HS-27A (cell line): ENCODE measurements around the gene BCORL1.

Experiments
- DNase-seq: peaks from one replicate; pipeline ENCODE4 v3.0.0-alpha.2; 2012; ENCODE audit warnings: low read depth, missing footprints

BCORL1 gene

DNA sequence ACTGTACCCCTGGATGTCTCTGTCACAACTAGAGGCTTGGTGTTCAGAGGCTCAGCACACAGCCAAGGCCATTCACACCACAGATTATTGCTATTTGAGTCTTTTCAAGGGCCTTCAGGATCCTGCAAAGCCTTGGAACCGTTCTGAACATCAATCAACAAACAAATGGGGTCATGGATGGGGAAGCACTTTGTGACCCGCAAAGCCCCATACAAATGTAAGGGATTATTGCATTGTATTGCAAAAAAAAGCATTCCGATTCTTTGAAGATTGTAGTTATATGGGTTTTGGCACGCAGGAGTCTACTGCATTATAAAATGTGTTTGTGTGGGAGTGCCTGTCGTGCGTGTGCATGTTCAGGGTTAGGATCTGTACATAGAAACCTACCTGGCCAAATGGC, 17.3 kb upstream of the BCORL1 start:
- DNase-seq, result no peak

DNA sequence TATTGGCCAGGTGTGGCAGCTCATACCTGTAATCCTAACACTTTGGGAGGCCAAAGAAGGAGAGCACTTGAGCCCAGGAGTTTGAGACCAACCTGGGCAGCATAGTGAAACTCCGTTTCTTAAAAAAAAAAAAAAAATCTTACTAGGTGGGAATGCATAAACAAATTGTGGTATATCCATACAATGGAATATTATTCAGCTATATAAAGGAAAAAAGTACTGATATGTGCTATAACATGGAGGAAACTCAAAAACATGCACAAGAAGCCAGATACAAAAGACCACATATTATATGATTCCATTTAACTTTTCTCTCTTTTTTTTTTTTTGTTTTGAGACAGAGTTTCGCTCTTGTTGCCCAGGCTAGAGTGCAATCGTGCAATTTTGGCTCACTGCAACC, 13.5 kb upstream of the BCORL1 start:
- DNase-seq, result no peak

DNA sequence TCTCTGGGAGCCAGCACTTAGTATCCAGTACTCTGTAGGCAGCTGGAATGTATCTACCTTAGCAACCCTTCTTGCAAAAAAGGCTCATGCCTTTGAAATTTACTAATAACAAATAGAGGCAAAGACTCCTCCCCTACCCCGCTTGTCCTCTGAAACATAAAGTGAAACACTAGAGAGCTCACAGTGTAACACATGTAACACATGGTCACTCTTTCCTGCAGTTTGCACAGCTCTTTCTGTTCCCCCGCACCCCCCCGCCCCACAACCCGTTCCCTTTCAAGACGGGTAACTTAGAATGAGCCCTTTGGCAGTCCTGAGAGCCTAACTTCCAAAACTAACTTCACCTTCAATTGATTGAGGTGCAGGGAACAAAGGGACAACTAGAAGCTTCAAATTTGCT, 6.0 kb upstream of the BCORL1 start:
- DNase-seq, result no peak

DNA sequence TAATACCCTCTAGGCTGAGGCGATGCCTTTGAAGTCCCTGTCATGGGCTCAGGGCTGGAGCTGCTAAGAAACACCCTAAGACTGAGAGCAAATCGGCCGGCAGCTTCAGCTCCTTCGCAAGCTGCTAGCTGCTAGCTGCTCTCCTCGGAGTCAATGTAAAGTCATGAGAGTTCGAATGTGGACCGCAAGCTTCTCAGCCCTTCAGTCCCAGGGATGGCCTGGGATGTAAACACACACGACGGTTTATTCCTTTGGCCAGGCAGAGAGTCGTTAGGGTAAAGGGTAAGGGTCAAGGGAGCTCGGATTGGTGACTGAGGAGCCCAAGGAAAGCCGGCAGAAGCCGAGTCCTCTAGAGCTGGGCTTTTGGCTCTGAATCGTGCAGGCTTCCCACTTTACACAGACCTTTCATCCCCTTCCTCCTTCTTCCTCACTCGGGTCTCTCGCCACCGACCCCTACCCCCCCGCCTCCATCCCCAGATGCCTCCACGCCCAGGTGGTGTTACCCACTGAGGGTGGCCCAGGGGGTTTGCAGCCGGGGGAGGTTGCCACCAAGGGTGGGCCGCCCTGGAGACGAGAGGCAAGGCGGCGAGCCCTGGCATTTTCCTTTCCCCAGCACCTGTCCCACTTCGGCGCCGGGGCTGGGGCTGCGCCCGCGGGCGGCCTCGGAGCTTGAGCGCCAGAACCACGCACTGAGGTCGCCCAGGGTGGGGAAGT, 3.1 kb upstream of the BCORL1 start:
- DNase-seq, result no peak

DNA sequence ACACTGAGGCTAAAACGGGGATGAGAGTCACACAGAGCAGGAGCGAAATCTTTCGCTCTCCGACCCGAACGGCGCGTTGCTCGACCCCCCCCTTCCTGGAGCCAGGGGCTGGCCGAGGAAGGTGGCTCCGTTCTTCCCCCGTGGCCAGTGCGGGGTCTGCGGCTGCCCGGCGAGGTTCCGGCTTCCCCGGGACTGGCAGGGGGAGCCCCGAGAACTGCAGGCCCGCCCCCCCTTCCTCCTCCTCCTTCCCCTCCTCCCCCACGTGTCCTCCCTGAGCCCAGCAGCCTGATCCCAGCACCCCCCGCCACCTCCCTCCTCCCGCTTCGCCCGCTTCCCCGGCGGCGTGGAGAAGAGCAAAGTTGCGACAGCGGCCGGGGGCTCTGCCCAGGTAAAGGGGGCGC, 2.4 kb upstream of the BCORL1 start:
- no peak for DNase-seq

DNA sequence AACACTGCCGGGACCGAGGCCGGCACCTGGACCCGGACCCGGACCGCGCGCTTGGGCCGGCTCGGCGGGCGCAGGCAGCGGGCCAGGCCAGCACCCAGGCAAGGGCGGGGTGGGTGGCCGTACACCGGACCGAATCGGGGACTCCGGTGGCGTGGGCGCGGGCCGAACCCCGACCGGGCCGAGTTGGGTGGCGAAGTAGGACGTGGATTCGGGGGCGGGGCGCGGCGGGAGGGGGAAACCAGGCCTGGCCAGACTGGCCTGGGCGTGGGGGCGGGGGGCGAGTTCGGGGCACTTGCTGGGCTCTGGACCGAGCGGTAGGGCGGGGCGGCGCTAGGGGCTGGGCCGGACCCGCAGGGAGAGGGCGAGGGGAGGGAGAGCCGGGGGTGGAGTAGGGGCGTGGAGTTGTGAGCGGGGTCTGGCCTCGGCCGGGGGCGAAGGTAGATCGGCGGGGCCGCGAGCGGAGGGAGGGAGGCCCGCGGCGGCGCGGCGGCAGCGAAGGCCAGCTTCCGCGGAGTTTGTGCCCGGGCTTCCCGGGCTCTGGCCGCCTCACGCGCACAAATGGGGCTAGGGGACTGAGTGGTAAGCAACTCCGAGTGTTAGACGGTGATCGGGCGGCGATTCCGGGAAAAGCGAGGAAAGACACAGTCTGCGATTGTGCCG, 1.8 kb upstream of the BCORL1 start:
- DNase-seq, result no peak

DNA sequence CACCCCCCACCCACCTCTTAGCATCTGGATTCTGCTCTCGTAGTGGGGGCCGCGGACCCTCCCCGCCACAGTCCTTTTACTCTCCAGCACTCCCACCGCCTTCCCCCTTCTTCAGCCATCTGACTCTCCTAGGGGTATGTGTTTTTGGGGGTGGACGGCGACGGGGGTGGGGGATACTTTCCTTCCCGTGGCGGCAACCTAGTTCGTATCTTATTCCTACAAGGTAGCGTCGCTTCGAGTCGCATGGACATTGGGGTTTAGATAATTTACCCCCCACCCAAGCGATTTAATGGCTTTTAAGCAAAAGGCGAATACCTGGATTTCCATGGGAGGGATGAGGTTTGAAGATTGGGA, 1.3 kb upstream of the BCORL1 start:
- no peak for DNase-seq

DNA sequence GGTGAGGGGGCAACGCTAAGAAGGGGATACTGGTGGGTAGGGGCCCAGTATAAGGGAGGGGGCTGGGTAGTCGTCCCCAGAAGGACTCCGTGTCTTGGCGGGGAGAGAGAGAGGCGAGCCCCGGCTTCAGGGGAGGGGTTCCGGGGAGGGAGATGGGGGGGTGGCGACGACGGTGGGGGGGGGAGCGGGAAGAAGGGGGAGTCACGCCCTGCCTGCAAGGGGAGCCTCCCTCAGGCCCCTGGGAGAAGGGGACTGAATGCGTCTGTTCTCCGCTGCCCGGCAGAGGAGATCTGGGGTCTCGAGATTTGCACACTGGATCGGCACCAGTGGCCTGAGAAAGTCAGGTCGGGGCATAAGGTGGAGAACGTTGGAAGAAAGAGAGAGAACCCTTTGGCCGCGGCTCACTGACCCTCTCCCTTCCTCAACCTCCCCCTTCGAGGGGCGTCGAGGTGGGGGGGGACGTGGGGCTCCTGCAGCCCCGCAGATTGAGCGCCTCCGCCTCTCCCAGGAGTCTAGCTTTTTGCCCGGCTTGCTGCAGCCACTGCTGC, 609 bp upstream of the BCORL1 start:
- DNase-seq, result no peak

DNA sequence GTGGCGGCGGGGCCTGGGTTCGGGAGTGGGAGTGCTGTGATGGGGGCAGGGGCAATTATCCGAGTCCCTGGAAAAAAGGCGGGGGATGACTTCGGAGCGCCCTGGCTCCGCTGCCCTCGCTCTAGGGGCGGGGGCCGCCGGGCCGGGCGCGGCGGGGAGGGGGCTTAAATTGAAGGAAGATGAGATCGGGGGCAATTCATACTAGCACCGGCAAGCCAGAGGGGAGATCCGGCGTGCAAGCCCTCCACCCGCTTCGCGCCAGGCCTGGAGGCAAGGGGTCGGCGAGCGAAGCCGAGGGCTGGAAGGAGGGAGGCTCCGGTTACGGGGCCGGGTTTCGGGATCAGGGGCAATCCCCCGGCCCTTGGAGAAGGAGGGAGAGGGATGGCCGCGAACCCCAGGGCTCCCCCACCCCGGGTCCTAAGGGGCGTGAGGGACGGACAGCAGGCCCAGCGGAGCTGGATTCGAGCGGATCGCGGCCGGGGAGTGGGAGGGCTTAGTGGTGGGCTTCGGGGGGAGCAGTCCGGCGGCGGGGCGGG, 1.2 kb downstream of the BCORL1 start:
- DNase-seq, result no peak

DNA sequence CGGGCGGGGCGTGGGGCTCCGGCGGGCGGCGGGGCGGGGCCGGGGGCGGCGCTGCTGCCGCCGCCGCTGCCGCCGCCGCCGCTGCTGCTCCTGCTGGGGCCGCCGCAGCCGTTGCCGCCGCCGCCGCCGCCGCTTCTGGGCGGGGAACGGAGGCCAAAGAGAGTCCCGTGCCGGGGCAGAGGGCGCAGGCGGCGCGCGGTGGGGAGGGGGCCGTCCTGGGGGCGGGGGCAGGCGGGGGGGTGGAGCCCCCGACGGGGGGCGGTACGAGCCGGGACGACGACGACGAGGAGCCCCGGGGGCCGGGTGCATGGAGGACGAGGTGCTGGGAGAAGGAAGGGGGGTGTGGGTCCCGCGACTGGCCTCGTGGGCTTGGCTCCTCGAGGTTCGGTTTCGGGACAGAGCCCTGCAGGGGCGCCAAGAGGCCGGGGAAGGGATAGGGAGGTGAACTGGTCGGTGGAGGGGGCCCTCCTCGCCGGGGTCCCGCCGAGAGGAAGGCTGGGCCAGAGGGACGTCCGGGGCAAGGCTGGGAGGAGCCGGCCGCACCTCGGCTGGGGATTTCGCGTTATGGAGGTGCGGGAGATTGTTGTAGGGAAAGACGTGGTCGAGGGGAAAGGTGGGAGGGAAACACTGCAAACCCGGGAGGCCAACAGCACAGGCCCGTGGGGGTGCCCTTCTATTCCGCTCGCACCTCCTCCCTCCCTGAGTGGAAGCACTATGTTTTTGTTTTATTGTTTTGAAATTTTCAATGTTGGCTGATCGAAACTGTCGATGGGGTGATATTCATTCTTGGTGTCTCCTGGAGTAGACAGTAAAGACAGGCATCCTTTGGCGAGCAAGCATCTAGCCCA, 1.9 kb downstream of the BCORL1 start:
- no peak for DNase-seq

DNA sequence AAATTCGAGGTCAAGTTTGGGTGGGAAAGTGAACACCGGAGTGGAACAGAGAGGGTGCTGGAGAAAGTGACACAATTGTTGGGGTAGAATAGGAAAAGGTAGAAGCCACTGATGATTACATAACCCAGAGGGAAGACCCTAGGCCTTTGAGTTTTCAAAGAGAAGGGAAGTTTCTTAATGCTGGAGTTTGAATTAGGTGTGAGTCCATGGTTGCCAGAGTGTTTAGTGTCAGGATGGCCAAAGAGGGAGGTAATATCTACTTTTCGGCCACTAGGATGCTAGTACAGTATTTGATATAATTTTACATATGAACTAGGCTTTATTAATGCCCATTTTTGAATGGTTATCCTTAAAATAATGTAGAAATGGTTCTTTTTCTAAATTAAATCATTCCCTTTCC, 5.4 kb downstream of the BCORL1 start:
- no peak for DNase-seq

DNA sequence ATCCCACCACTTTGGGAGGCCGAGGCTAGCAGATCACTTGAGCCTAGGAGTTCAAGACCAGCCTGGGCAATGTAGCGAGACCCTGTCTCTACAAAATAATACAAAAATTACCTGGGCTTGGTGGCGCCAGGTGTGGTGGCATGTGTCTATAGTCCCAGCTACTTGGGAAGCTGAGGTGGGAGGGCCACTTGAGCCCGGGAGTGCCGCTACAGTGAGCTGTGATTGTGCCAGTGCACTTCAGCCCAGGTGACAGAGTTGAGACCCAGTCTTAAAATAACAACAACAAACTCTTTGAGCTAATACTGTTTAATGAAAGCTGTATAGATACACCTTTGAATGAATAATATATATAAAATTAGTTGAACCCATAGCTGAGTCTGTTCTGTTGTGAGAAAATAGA, 9.7 kb downstream of the BCORL1 start:
- no peak for DNase-seq

DNA sequence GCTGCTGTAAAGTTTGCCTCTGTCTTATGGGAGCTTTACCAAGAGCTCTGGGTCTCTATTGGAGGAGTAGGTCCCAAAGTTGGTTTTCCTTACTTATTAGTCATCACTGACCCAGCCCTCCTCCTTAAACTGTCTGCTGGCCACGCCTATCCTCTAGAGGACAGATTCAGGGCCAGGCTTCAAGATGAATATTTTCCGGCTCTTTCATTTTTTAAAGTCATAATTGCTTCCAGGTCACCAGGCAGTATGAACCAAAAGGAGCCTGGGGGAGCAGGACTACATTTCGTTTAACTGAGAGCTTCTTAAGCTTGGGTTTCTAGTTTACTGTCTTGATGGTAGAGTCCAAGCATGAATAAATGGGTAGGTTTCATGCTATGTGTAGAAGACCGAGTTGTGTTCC, 13.7 kb downstream of the BCORL1 start:
- DNase-seq, result no peak

DNA sequence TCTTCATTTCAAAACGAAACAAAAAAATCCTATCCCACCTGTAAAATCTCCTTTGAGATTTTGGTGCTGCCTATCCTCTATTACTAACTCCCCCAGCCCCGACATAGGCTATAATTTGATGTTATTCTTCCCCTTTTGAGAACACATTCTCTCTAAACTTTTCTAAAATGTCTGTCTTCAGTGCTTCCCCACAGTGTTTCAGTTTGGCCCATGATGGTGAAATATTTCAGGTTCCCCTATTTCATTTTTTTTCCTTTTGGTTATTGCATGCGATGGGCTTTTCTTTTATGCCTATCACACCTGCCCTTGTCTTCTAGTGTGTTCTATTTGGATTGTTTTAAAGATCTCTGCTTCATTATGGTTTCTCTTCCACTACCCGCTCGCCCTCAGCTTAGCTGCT, 14.7 kb downstream of the BCORL1 start:
- DNase-seq, result no peak

DNA sequence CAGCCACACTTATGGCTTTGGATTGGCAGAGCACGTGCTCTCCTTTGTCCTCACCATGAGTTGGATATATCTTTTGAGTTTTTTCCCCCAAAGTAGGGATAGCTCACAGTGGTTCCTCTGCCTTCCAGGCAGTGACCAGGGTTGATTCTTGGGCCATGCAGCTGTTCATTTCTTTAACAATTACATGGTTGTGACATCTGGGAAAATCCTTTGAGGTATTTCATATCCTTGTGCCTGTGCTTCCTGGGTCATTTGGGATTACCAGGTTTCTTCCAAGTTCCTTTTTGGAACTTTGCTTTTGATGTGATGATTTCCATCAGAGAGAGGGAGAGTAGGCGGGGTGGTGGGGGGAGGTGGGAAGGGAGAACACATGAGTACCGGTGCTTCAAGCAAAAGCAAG, 15.6 kb downstream of the BCORL1 start:
- no peak for DNase-seq

DNA sequence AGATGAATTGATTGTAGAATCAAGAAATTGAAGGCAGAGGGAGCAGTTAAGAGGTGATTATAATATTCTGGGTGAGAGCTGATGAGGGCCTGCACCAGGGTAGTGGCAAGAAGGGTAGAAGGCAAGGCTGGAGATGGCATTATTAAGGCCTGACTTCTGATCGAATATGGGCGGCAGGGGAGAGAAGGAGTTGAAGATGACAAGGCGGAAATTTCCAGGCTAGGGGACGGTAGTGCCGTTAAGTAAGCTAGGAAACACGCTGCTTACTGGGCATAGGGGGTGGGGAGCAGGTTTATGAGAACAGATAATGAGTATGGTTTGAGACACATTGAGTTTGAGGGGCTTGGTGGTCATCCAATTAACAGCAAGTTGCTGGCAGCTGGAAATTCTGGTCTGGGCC, 19.5 kb downstream of the BCORL1 start:
- DNase-seq, result no peak

DNA sequence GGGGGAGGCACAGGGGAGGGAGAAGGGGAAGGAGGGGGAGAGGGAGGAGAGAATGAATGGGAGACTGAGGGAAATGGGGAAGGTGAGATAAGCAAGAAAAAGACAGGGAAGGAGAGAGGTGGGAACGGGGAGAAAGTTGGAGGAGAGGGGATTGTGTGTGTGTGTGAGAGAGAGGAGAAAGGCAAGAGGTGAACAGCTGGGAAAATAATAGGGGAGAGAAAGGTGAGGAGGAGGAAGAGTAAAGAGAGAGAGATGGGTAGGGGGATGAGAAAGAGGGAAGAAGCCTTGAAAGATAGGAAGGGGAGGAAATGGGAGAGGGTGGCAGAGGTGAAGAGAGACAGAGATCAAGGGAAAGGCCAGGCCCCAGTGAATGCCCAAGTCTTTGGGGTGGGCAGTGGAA, 20.1 kb downstream of the BCORL1 start:
- DNase-seq, result no peak

DNA sequence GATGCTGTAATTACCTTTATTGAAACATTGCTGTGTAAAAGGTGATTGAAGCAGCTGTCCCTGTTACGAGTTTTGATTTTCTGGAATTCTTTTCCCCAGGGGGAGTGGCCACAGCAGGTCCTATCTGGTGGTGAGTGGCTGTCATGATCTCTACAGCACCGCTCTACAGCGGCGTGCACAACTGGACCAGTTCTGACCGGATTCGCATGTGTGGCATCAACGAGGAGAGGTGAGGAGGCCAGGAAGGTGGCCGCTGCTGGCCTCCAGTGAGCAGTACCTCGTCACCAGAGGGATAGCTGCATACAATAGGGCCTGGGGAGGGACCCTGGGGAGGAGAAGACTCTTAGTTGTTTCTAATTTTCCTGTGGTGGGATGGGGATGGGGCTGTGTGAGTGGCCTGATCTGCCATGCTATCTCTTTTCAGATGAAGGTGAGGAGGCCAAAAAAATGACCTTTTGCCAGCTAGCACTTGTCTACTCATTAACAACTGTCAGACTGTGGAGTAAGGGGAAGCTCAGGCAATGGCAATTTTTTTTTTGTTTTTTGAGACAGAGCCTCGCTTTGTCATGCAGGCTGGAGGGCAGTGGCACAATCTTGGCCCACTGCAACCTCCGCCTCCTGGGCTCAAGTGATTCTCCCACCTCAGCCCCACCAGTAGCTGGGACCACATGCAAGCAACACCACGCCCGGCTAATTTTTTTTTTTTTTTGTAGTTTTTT, 22.8 kb downstream of the BCORL1 start:
- no peak for DNase-seq

DNA sequence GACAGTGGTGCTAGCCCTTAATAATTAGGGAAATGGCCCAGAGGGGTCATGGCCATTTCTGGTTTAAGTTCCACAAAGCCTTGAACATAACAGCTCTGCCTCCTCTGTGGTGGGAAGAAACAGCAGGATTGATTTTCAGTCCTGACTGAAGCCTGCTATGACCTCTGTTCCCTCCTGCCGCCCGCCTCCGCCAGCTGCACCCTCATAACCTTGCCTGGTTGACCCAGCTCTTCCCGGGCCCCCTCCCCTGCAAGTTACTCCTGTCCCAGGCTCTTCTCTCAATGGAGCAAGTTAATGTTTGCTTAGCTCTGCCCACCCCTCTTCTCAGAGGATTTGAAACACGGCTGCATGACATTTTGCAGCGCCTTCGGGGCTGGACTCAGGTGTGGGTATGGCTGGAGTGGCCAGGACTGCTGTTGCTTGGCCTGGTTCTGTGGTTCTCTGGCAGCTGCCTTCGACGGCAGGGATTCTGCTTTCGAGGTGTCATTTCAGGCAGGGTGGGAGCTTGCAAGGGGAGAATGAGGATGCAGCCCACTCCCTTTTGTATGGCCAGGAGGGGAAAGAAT, 27.3 kb downstream of the BCORL1 start:
- no peak for DNase-seq

DNA sequence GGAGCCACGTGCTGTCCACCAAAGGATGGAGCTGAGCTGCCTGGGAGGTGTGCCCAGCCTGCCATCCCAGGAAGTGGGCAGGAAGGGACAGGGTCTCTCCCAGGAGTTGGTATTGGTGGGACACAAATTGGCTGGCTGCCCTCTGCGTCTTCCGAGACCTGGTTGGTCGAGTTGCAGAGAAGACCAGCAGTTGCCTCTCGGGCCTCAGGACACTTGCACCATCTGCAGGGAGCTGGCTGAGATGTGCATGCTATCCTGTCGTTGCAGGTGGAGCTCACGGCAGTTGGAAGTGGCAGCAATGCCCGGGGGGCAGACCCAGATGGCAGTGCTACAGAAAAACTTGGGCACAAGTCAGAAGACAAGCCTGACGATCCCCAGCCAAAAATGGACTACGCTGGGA, 30.2 kb downstream of the BCORL1 start:
- DNase-seq, result no peak

DNA sequence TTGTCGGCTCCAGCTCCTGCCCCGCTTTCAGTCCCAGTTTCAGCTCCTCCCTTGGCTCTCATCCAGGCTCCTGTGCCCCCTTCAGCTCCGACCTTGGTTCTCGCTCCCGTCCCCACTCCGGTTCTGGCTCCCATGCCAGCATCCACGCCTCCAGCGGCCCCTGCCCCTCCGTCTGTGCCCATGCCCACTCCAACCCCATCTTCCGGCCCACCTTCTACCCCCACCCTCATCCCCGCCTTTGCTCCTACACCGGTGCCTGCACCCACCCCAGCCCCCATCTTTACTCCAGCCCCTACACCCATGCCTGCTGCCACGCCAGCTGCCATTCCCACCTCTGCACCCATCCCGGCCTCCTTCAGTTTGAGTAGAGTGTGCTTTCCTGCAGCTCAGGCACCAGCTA, 31.2 kb downstream of the BCORL1 start:
- DNase-seq, result no peak

DNA sequence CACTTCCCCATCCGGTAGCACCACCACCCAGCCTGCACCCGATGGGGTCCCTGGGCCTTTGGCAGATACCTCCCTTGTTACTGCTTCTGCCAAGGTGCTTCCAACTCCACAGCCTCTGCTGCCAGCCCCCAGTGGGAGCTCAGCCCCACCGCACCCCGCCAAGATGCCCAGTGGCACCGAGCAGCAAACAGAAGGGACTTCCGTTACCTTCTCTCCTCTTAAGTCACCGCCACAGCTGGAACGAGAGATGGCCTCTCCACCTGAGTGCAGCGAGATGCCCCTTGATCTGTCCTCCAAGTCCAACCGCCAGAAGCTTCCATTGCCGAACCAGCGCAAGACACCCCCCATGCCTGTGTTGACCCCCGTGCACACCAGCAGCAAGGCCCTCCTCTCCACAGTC, 31.9 kb downstream of the BCORL1 start:
- no peak for DNase-seq
